Peyer's patch (tissue), 4 donors: ENCODE data around the gene ME1. TPM values are rescaled to one million over a fixed set of nuclear protein-coding genes. Genes with fewer than 3 reads are reported as not detected.
"Not testable (repeated sequence)": the region's sequence is repeated elsewhere in the genome, so short reads cannot be mapped to it uniquely, and the experiment has no call there.

Source experiments
- DNase-seq, 3 donors: peaks; one replicate each; pipeline ENCODE4 v3.0.0-alpha.2; 2017 to 2019
- H3K27ac ChIP-seq, 4 donors: fragments of 200-600 bp; sonication (generic); one replicate each; pipeline ENCODE4 v1.5.1; 2016 to 2019
- H3K27me3 ChIP-seq, 2 donors: fragments of 200-600 bp; sonication (generic); one replicate each; pipeline ENCODE4 v1.5.1; 2019
- H3K36me3 ChIP-seq, 3 donors: fragments of 200-600 bp; sonication (generic); one replicate each; pipeline ENCODE4 v1.5.1; 2016 to 2019
- H3K4me1 ChIP-seq, 4 donors: fragments of 200-600 bp; sonication (generic); one replicate each; pipeline ENCODE4 v1.5.1; 2016 to 2019
- H3K4me3 ChIP-seq, 4 donors: fragments of 200-600 bp; sonication (generic); 1 replicate in 3 of 4; 2 replicates in 1 of 4; pipeline ENCODE4 v1.5.1; 2016 to 2019; ENCODE audit warnings: mild to moderate bottlenecking in 1 of 4
- H3K9me3 ChIP-seq, 4 donors: fragments of 200-600 bp; sonication (generic); one replicate each; pipeline ENCODE4 v1.5.1; 2016 to 2019; ENCODE audit warnings: mild to moderate bottlenecking in 1 of 4
- POLR2A ChIP-seq, 2 donors: fragments of 450-650 bp; IDR thresholded peaks; one replicate each; pipeline ENCODE4 v1.5.1; 2017; ENCODE audit warnings: antibody characterized with exemption in 2 of 2, mild to moderate bottlenecking in 2 of 2, moderate library complexity in 2 of 2
- total RNA-seq, 4 donors: library from RNA; depleted of rRNA; stranded (reverse); fragments of >200 nt; gene quantifications; one replicate each; pipeline ENCODE4 v1.1.0, GENCODE V29; 2016
- TF ChIP-seq, protein P1 (sequence below), 6 experiments: fragments of 450-650 bp in 4 of 6; fragments of 200-600 bp in 2 of 6; sonication (generic) in 1 of 6; IDR thresholded peaks; one replicate each; pipeline ENCODE4 v1.5.1; 2017 to 2019; ENCODE audit warnings: antibody characterized with exemption in 6 of 6, mild to moderate bottlenecking in 3 of 6, moderate library complexity in 1 of 6

ME1 gene
- total RNA-seq, 4 donors from 2014 or later, result 7.4 to 39.1 (median 19.6) TPM

DNA sequence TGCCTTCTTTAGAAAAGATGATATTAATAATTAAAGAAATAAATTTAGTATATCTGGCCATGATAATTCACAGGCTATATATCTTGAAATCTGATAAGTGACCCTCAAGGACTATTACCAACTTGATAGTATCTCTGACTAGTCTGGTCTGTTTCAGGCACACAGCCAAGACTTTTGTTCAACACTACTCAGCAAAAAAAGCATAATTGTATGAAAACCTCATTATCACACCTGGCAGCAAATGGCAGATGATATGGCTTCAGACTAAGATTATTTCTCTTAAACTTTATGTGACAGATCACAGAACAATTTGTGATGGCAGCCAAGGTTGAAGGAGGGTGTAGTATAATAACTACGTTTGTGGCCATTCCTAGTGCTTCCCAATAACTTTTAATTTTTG is 123.0 kb downstream of the ME1 start:
- Histone ChIP-seq H3K36me3 (no peaks in the 10 kb centered on the region), H3K4me1 (no peaks in the 10 kb centered on the region), H3K4me3 (no peak overlapping the region), H3K27ac (no peak overlapping the region), H3K9me3 (no peaks in the 10 kb centered on the region), H3K27me3 (no peaks in the 10 kb centered on the region)
- DNase-seq, result no peak
- TF ChIP-seq POLR2A (IDR thresholded peaks at IDR 0.05), result no peak
- TF ChIP-seq, protein P1, sequence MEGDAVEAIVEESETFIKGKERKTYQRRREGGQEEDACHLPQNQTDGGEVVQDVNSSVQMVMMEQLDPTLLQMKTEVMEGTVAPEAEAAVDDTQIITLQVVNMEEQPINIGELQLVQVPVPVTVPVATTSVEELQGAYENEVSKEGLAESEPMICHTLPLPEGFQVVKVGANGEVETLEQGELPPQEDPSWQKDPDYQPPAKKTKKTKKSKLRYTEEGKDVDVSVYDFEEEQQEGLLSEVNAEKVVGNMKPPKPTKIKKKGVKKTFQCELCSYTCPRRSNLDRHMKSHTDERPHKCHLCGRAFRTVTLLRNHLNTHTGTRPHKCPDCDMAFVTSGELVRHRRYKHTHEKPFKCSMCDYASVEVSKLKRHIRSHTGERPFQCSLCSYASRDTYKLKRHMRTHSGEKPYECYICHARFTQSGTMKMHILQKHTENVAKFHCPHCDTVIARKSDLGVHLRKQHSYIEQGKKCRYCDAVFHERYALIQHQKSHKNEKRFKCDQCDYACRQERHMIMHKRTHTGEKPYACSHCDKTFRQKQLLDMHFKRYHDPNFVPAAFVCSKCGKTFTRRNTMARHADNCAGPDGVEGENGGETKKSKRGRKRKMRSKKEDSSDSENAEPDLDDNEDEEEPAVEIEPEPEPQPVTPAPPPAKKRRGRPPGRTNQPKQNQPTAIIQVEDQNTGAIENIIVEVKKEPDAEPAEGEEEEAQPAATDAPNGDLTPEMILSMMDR (IDR thresholded peaks at IDR 0.05), result no peak

DNA sequence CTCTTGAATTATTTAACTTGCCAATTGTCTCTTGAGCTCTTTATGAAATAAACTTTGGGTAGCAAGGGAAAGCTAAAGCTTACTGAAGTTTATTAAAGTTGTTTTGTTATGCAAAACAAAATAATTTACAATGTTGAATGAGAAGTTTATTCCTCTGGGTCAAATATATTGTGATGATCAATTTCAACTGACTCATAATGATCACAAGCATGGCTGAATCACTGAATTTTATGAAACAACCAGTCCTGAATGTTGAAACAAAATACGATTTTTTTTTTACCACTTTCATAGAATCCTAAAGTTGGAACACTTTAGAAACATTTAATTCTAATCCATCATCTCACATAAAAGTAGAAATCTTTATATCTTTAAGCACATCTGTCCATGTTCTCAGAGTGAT is 127.4 kb downstream of the ME1 start:
- Histone ChIP-seq H3K4me3 (no peak overlapping the region), H3K36me3 (no peaks in the 10 kb centered on the region), H3K27me3 (no peaks in the 10 kb centered on the region), H3K4me1 (no peaks in the 10 kb centered on the region), H3K9me3 (no peaks in the 10 kb centered on the region), H3K27ac (no peak overlapping the region)
- TF ChIP-seq POLR2A (IDR thresholded peaks at IDR 0.05), result no peak
- DNase-seq, result no peak

DNA sequence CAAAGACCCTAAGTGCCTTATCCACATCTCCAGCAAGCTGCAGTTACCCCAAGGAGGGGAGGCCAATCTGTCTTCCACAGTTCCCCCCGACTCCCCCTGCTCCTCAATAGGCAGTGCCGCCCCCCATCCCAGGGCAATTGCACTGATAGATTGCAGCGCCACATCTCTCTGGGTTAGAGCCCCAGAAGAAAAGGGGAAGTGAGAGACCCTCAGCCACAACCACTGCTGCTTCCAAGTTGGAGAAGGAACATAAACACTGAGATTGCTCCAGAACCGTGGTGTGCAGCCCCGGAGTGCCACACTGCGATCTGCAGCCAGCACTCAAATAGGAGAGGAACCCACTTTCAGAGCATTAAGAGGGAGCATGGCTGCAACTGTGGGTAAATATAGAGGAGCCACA is 136.2 kb downstream of the ME1 start:
- Histone ChIP-seq H3K9me3 (no peaks in the 10 kb centered on the region), H3K4me3 (no peak overlapping the region), H3K36me3 (no peaks in the 10 kb centered on the region), H3K4me1 (no peaks in the 10 kb centered on the region), H3K27me3 (no peaks in the 10 kb centered on the region), H3K27ac (no peak overlapping the region)
- TF ChIP-seq, protein P1 (IDR thresholded peaks at IDR 0.05), result no peak
- no peak for DNase-seq

DNA sequence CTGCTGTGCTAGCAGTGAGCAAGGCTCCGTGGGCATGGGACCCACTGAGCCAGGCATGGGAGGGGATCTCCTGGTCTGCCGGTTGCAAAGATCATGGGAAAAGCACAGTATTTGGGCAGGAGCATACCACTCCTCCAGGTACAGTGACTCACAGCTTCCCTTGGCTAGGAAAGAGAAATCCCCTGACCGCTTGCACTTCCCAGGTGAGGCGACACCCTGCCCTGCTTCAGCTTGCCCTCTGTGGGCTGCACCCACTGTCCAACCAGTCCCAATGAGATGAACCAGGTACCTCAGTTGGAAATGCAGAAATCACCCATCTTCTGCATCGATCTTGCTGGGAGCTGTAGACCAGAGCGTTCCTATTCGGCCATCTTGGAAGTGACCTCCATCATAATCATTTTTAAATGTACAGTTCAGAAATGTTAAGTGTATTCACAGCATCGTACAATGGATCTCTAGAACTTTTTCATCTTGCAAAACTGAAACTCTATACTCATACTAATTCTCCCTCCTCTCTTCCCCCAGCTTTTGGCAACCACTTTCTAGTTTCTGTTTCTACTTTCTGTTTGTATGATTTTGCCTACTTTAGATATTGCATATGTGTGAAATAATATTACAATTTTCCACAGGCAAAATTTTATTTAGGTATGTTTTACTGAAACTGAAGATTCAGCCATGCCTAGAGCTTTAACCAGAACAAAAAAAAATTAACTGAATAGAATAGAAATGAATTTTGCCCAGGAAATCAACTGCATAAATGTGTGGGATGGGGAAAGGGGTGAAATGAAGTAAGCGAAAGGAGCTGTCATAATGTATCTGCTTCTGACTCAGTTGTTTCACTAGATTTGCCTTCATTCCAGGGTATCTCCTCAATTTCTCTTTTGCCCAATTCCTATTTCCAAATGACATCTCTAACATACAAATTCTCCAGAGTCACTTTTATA is 137.7 kb downstream of the ME1 start:
- no peak overlapping the region for H3K4me3 ChIP-seq
- no peaks in the 10 kb centered on the region for H3K36me3 ChIP-seq
- no peak overlapping the region for H3K27ac ChIP-seq
- no peak for DNase-seq
- H3K9me3 ChIP-seq, result no peaks in the 10 kb centered on the region
- no peaks in the 10 kb centered on the region for H3K4me1 ChIP-seq
- no peaks in the 10 kb centered on the region for H3K27me3 ChIP-seq
- TF ChIP-seq, protein P1 (IDR thresholded peaks at IDR 0.05), result no peak
- no peak for TF ChIP-seq POLR2A (IDR thresholded peaks at IDR 0.05)

DNA sequence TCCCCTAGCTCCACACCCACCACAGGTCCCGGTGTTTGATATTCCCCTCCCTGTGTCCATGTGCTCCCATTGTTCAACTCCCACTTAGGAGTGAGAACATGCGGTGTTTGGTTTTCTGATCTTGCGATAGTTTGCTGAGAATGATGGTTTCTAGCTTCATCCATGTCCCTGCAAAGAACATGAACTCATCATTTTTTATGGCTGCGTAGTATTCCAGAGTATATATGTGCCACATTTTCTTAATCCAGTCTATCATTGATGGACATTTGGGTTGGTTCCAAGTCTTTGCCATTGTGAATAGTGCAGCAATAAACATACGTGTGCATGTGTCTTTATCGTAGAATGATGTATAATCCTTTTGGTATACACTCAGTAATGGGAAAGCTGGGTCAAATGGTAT is 143.6 kb downstream of the ME1 start:
- not testable (repeated sequence) for H3K9me3 ChIP-seq, DNase-seq, H3K36me3 ChIP-seq, H3K4me3 ChIP-seq, H3K27me3 ChIP-seq, H3K27ac ChIP-seq, H3K4me1 ChIP-seq

DNA sequence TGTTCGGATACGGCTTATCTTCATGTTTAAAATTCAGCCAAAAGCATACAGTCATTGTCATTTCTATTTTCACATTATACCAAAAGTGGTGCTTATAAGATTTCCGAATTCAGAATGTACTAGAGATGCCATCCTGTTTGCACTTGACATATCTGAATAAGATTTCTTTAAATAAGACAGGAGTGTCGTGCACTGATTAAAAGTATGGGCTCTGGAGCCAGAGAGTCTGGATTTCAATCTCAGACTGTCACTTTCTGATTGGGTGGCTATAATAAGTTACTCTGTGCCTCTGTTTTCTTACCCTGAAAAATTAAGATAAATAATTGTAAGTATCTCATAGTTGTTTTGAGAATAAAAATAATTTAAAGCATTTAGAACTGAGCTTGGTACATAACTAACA is 144.9 kb downstream of the ME1 start:
- no peaks in the 10 kb centered on the region for H3K36me3 ChIP-seq
- TF ChIP-seq POLR2A (IDR thresholded peaks at IDR 0.05), result no peak
- TF ChIP-seq, protein P1 (IDR thresholded peaks at IDR 0.05), result no peak
- no peaks in the 10 kb centered on the region for H3K4me1 ChIP-seq
- H3K9me3 ChIP-seq, result no peaks in the 10 kb centered on the region
- no peak overlapping the region for H3K27ac ChIP-seq
- DNase-seq, result no peak
- H3K27me3 ChIP-seq, result no peaks in the 10 kb centered on the region
- no peak overlapping the region for H3K4me3 ChIP-seq
